Pancreas (tissue), 10 donors: Measurements from ENCODE around the gene CSHL1. TPM values are rescaled to one million over a fixed set of nuclear protein-coding genes. Genes with fewer than 3 reads are reported as not detected.
"Not testable (repeated sequence)": the region's sequence is repeated elsewhere in the genome, so short reads cannot be mapped to it uniquely, and the experiment has no call there.

Source experiments
- ATAC-seq, 4 donors: fragments of 200-7000 bp; cut with Tn5 transposase; one replicate each; pipeline versions ENCODE4 v1.8.0 to v1.9.1; 2020; ENCODE audit warnings: mild to moderate bottlenecking in 4 of 4, moderate library complexity in 4 of 4
- DNase-seq, 6 donors: peaks; one replicate each; pipeline ENCODE4 v3.0.0-alpha.2; 2020
- FAIRE-seq: peaks from 2 replicates; lab custom pipeline; 2012; peaks lifted over from hg19 to GRCh38; lab: Jason Lieb, UNC
- H3K27ac ChIP-seq, 4 donors: fragments of 200-600 bp; sonication (generic); 1 replicate in 3 of 4; 2 replicates in 1 of 4; pipeline versions ENCODE4 v1.5.0 to v1.8.0; 2020
- H3K27me3 ChIP-seq, 4 donors: fragments of 200-600 bp; one replicate each; pipeline ENCODE4 v1.8.0; 2021
- H3K36me3 ChIP-seq, 3 donors: fragments of 200-600 bp; sonication (generic) in 1 of 3; one replicate each; pipeline versions ENCODE4 v1.5.0 to v1.8.0; 2020 to 2021
- H3K4me1 ChIP-seq, 3 donors: fragments of 200-600 bp; one replicate each; pipeline ENCODE4 v1.8.0; 2021
- H3K4me3 ChIP-seq, 4 donors: fragments of 200-600 bp; sonication (generic) in 2 of 4; one replicate each; pipeline versions ENCODE4 v1.5.0 to v1.8.0; 2020 to 2021
- H3K9me3 ChIP-seq, 4 donors: fragments of 200-600 bp; one replicate each; pipeline ENCODE4 v1.8.0; 2021
- CTCF ChIP-seq, 4 donors: fragments of 200-600 bp; sonication (generic) in 3 of 4; IDR thresholded peaks; one replicate each; pipeline versions ENCODE4 v1.5.0 to v1.8.0; 2021; ENCODE audit warnings: antibody characterized with exemption in 4 of 4
- WGBS, 2 donors: extraction: QIAGEN DNeasy Blood & Tissue Kit; methylation state at CpG; one replicate each; pipeline ENCODE4 v1.1.7; 2013; 5-methylcytosine and 5-hydroxymethylcytosine counted together
- intact Hi-C, 3 donors: fragments of 100-400 bp; cut with DNase I; formaldehyde crosslinking; loops; one replicate each; pipeline versions ENCODE4 v1.11.1 to v1.14.2; 2022
- polyA plus RNA-seq, 2 donors: library from polyadenylated mRNA; stranded (reverse); fragments of 200-250 nt; gene quantifications; one replicate each; pipeline ENCODE4 v1.2.3, GENCODE V29; 2013
- total RNA-seq, 6 donors: library from RNA; stranded (reverse); fragmentation: NEBNext Ultra II Directional in 4 of 6; extraction: Animal tissue kit (Norgen Biotek cat#: 25700) in 4 of 6; gene quantifications; one replicate each; pipeline versions ENCODE4 v1.2.1 to v1.2.4, GENCODE V29; 2021 to 2023
- donor health status: healthy with polysubstance abuse.
- donor health status: DM: no; HTN: no; CAD: no; lungs with moderate emphysema.
- donor health status: DM: no; HTN: no; CAD: no.
- donor health status: control.
- donor health status: control.
- donor health status: Bipolar disorder and iron deficiency.
- donor health status: DM: yes; HTN: yes; CAD: no.
- donor health status: DM: no; HTN: no; CAD: no.
- donor health status: DM: no; HTN: no; CAD: no.
- donor health status: DM: yes; HTN: yes; CAD: no.

Gene CSHL1
- total and polyA plus RNA-seq, 8 donors: not detected

GRCh38 chr17:63903787-63904201 is 7.3 kb downstream of the CSHL1 start:
- H3K27me3 ChIP-seq, H3K4me1 ChIP-seq, intact Hi-C loops, H3K27ac ChIP-seq, FAIRE-seq, H3K36me3 ChIP-seq, H3K9me3 ChIP-seq, H3K4me3 ChIP-seq: not testable (repeated sequence)
- DNase-seq (peak in 1 of 6 donors; percentile 22), ATAC-seq (peak in 3 of 4 donors; percentile 63 to 78 (median 73))
- TF ChIP-seq CTCF (IDR thresholded peaks at IDR 0.05): peak in 2 of 4 donors; percentile 13 to 22
- 29 to 32% methylated on average over 5 of the region's 5 CpGs for WGBS, 2 donors

DNA sequence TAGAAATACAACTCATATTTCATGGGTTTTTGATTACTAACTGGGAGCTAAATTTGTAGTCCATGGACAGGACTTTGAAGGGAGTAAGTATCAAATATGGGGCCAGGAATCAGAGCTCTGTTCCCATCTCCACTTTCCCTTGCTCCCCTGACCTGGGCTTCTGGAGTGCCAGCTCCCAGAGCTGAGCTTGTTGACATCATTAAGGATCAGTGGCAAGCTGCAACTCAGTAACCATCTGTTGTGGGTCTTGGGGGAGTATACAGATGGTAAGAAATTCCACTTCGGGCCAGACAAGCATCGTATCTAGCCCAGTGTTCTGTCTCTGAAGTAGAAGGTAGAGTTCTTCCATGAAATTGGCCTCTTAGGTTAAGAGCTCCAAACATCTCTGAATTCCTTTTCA is 9.1 kb downstream of the CSHL1 start:
- H3K27me3 ChIP-seq, intact Hi-C loops, H3K9me3 ChIP-seq, H3K36me3 ChIP-seq, ATAC-seq, H3K4me1 ChIP-seq, H3K27ac ChIP-seq, H3K4me3 ChIP-seq, DNase-seq, FAIRE-seq: not testable (repeated sequence)
- 81 to 90% methylated on average over 2 of the region's 2 CpGs for WGBS, 2 donors

- H3K4me1 ChIP-seq, intact Hi-C loops, H3K27me3 ChIP-seq, H3K9me3 ChIP-seq, ATAC-seq, H3K4me3 ChIP-seq, H3K27ac ChIP-seq, FAIRE-seq, H3K36me3 ChIP-seq: not testable (repeated sequence)
- 74 to 75% methylated on average over 6 of the region's 6 CpGs for WGBS, 2 donors
- peak in 1 of 6 donors; percentile 18 for DNase-seq
These were observed 11.9 kb downstream of the CSHL1 start for GRCh38 chr17:63898899-63899798.

DNA sequence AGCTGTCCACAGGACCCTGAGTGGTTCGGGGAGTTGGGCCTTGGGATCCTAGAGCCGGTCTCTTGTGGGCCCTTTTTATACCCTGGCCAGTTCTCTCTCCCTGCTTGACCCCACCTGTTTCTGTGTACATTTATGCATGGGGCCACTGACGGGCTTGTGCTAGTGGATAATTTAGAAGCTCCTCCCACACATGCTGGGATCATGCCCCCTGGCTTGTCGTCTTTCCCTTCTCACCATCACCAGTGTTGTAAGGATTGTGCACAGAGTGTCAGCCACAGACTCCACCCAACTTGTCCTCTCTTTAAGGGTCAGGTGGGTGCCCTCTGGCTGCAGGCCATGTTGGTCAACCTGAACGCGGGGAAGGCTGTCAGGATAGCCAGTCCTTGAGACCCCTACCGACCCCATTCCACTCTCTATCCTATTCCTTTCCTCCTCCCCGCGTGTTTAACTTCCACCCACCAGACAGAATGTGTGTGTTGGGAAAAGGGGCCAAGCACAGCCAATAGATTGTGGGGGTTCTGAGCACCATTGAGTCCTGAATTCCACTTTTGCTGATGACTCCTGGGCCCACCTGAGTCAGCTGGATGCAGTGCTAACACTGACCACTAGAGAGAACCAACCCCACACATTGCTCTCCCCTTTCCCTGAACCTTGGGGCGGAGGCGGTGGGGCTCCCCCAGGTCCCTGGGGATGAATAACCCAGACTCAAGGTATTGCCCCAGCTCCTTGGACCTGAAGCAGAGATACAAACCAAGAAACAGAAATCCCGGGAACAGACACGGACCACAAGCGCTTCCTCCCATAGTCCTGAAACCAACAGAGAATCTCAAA is 14.3 kb downstream of the CSHL1 start, which contains the start of gene CSH1:
TSS of gene CSH1 (minus strand) at position 51 of the 831 bp plus-strand sequence. CDS start 63 bp downstream, outside the sequence.
- 79 to 98% methylated on average over 7 to 9 of the region's 14 CpGs for WGBS, 2 donors
- H3K9me3 ChIP-seq, H3K27ac ChIP-seq, intact Hi-C loops, H3K27me3 ChIP-seq, FAIRE-seq, ATAC-seq, H3K4me3 ChIP-seq, H3K36me3 ChIP-seq, DNase-seq, H3K4me1 ChIP-seq: not testable (repeated sequence)

GRCh38 chr17:63894821-63895220 is 16.2 kb downstream of the CSHL1 start:
- H3K4me3 ChIP-seq, H3K27ac ChIP-seq, ATAC-seq, intact Hi-C loops, H3K36me3 ChIP-seq, H3K4me1 ChIP-seq, H3K9me3 ChIP-seq, FAIRE-seq, DNase-seq, H3K27me3 ChIP-seq: not testable (repeated sequence)
- 82% methylated on average over 4 to 10 of the region's 10 CpGs for WGBS, 2 donors

- intact Hi-C loops, DNase-seq, H3K36me3 ChIP-seq, H3K27ac ChIP-seq, H3K4me1 ChIP-seq, ATAC-seq, H3K9me3 ChIP-seq, H3K4me3 ChIP-seq, H3K27me3 ChIP-seq, FAIRE-seq: not testable (repeated sequence)
- 55 to 57% methylated on average over 3 of the region's 3 CpGs for WGBS, 2 donors
These were observed 17.0 kb downstream of the CSHL1 start for GRCh38 chr17:63894021-63894420.

DNA sequence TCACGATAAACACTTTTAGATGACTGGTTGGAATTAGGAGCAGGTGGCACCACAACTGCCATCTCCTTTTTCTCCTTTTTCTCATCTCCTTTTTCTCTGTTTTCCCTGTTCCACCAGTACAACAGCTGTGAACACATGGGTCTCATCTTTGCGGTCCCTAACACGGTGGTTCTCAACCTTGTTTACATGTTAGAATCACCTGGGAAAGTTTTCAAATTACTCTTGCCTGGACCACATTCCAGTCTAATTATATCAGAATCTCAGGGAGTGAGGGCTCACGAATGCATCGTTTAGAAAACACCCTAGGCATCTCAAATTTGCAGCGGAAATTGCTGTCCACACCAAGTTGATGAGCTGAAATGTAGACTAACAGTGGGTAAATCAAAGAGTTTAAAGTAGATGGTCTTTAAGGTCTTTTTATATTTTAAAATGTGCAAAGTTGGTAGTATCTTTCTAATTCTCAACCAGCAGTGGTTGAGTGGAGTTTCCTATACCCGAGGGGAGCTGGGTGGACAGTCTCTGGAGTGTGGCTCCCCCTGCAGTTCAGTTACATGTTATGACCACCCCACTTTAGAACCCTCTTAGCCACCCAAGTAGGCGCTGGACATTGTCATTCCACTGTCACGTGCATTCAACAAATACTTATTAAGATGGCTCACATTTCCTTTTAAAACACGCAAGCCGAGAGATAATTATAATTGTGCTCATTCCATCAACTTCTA is 18.6 kb downstream of the CSHL1 start:
- H3K9me3 ChIP-seq, ATAC-seq, H3K36me3 ChIP-seq, DNase-seq, intact Hi-C loops, H3K4me1 ChIP-seq, H3K4me3 ChIP-seq, FAIRE-seq, H3K27me3 ChIP-seq, H3K27ac ChIP-seq: not testable (repeated sequence)
- 42 to 43% methylated on average over 11 of the region's 11 CpGs for WGBS, 2 donors
